NT2/D1 (cell line): Measurements from ENCODE around the gene PEAK1.

Source experiments
- SUZ12 ChIP-seq: IDR thresholded peaks from 2 replicates; pipeline ENCODE4 v1.6.1; 2011; ENCODE audit not compliant: insufficient read length, insufficient read depth; ENCODE audit errors: extremely low read depth
- YY1 ChIP-seq: IDR thresholded peaks from 2 replicates; pipeline ENCODE4 v1.6.1; 2011; ENCODE audit not compliant: insufficient read length, insufficient read depth

GRCh38 chr15:77139312-77139711, 280.6 kb downstream of the PEAK1 start:
- TF ChIP-seq SUZ12 (no peak), YY1 (no peak)
